Endothelial cell of umbilical vein (primary cell): ENCODE measurements around the gene UBE3D.
"Not testable (repeated sequence)": the region's sequence is repeated elsewhere in the genome, so short reads cannot be mapped to it uniquely, and the experiment has no call there.

Experiments used
- EZH2 ChIP-seq: IDR thresholded peaks from 2 replicates; pipeline ENCODE4 v1.6.1; 2012; ENCODE audit warnings: borderline replicate concordance, low read depth, mild to moderate bottlenecking, moderate library complexity, low read length, inconsistent platforms; ENCODE audit not compliant: severe bottlenecking
- FOS ChIP-seq: IDR thresholded peaks from 2 replicates; pipeline ENCODE4 v1.6.1; 2011; ENCODE audit warnings: mild to moderate bottlenecking, low read length, moderate library complexity, borderline replicate concordance; ENCODE audit not compliant: insufficient read depth
- GATA2 ChIP-seq: IDR thresholded peaks from 2 replicates; pipeline ENCODE4 v1.7.0; 2011; ENCODE audit warnings: low read depth, mild to moderate bottlenecking, moderate library complexity, mixed read lengths, low read length; ENCODE audit not compliant: insufficient read length, insufficient read depth
- JUN ChIP-seq: IDR thresholded peaks from 2 replicates; pipeline ENCODE4 v1.6.1; 2011; ENCODE audit warnings: borderline replicate concordance, low read depth; ENCODE audit not compliant: insufficient read length, insufficient read depth
- MAX ChIP-seq: IDR thresholded peaks from 2 replicates; pipeline ENCODE4 v1.6.1; 2011; ENCODE audit not compliant: insufficient read depth, insufficient read length
- MYC ChIP-seq: IDR thresholded peaks from one replicate; pipeline ENCODE4 v1.6.1; 2011; ENCODE audit warnings: mild to moderate bottlenecking, low read depth, low read length
- POLR2A ChIP-seq: IDR thresholded peaks from 2 replicates; pipeline ENCODE4 v1.6.1; 2012; ENCODE audit warnings: low read depth, mild to moderate bottlenecking, control low read depth, low read length
- POLR2AphosphoS5 ChIP-seq: IDR thresholded peaks from 2 replicates; pipeline ENCODE4 v1.6.1; 2012; ENCODE audit warnings: low read depth, mild to moderate bottlenecking, control low read depth, low read length, moderate library complexity; ENCODE audit not compliant: insufficient read depth
- TF ChIP-seq, protein P1 (sequence below), 2 donors: IDR thresholded peaks; 1 replicate in 1 of 2; 2 replicates in 1 of 2; pipeline ENCODE4 v1.5.1; 2011; ENCODE audit warnings: low read length in 2 of 2, mild to moderate bottlenecking in 2 of 2, moderate library complexity in 2 of 2, control low read depth in 1 of 2, inconsistent platforms in 1 of 2, low read depth in 1 of 2; ENCODE audit not compliant: insufficient read depth in 1 of 2; ENCODE audit errors: extremely low read depth in 1 of 2

GRCh38 chr6:82891503-82891902 lies 174.1 kb downstream of the UBE3D start:
- TF ChIP-seq, protein P1, sequence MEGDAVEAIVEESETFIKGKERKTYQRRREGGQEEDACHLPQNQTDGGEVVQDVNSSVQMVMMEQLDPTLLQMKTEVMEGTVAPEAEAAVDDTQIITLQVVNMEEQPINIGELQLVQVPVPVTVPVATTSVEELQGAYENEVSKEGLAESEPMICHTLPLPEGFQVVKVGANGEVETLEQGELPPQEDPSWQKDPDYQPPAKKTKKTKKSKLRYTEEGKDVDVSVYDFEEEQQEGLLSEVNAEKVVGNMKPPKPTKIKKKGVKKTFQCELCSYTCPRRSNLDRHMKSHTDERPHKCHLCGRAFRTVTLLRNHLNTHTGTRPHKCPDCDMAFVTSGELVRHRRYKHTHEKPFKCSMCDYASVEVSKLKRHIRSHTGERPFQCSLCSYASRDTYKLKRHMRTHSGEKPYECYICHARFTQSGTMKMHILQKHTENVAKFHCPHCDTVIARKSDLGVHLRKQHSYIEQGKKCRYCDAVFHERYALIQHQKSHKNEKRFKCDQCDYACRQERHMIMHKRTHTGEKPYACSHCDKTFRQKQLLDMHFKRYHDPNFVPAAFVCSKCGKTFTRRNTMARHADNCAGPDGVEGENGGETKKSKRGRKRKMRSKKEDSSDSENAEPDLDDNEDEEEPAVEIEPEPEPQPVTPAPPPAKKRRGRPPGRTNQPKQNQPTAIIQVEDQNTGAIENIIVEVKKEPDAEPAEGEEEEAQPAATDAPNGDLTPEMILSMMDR (IDR thresholded peaks at IDR 0.05; ENCODE audit: extremely low read depth in 1 of 2, insufficient read depth in 1 of 2, low read depth in 1 of 2, low read length in 2 of 2): not testable (repeated sequence)
- not testable (repeated sequence) for TF ChIP-seq POLR2A, POLR2AphosphoS5, EZH2, FOS, MYC, MAX, GATA2, JUN
